Testis (tissue), 3 donors: ENCODE results near the gene NUP50. TPM values are rescaled to one million over a fixed set of nuclear protein-coding genes. Genes with fewer than 3 reads are reported as not detected.

Experiments
- DNase-seq: peaks from one replicate; pipeline ENCODE4 v3.0.0-alpha.2; 2019
- H3K27ac ChIP-seq, 2 donors: fragments of 200-600 bp; sonication (generic); one replicate each; pipeline ENCODE4 v1.5.1; 2019
- H3K27me3 ChIP-seq: fragments of 200-600 bp; sonication (generic); one replicate; pipeline ENCODE4 v1.5.1; 2019
- H3K36me3 ChIP-seq: fragments of 200-600 bp; sonication (generic); one replicate; pipeline ENCODE4 v1.5.1; 2017; ENCODE audit warnings: low read depth; ENCODE audit errors: missing control alignments
- H3K4me1 ChIP-seq: fragments of 200-600 bp; sonication (generic); one replicate; pipeline ENCODE4 v1.5.1; 2019
- H3K4me3 ChIP-seq, 2 donors: fragments of 200-600 bp; sonication (generic); one replicate each; pipeline ENCODE4 v1.5.1; 2017 to 2019
- H3K9me3 ChIP-seq: fragments of 200-600 bp; sonication (generic); one replicate; pipeline ENCODE4 v1.5.1; 2017
- CTCF ChIP-seq, 3 experiments: fragments of 450-650 bp in 2 of 3; fragments of 200-600 bp in 1 of 3; sonication (generic) in 1 of 3; IDR thresholded peaks; one replicate each; pipeline ENCODE4 v1.5.1; 2016 to 2019; ENCODE audit warnings: antibody characterized with exemption in 3 of 3, mild to moderate bottlenecking in 2 of 3, moderate library complexity in 1 of 3
- POLR2A ChIP-seq: fragments of 450-650 bp; IDR thresholded peaks from one replicate; pipeline ENCODE4 v1.6.1; 2017; ENCODE audit warnings: antibody characterized with exemption, mild to moderate bottlenecking, moderate library complexity
- WGBS, 2 donors: methylation state at CpG; one replicate each; pipeline ENCODE4 v1.1.5; 2018; 5-methylcytosine and 5-hydroxymethylcytosine counted together
- intact Hi-C: fragments of 100-400 bp; cut with DNase I; formaldehyde crosslinking; loops from one replicate; pipeline ENCODE4 v1.15.1; 2023; ENCODE audit warnings: low total_unique reads
- polyA plus RNA-seq: library from polyadenylated mRNA; stranded (reverse); fragments of 350-450 nt; fragmentation: Illumina TruSeq; extraction: RNeasy Lipid Tissue Mini Kit (QIAGEN cat#74804); gene quantifications from one replicate; pipeline ENCODE4 v1.2.3, GENCODE V29; 2014; ENCODE audit warnings: low read depth, low replicate concordance; ENCODE audit not compliant: insufficient read depth
- total RNA-seq, 2 donors: library from RNA; depleted of rRNA; stranded (reverse); fragments of >200 nt; gene quantifications; one replicate each; pipeline ENCODE4 v1.2.3, GENCODE V29; 2016

The NUP50 gene
- total and polyA plus RNA-seq, 3 donors from 2014 or later: 66.2 to 120 (median 119) TPM

DNA sequence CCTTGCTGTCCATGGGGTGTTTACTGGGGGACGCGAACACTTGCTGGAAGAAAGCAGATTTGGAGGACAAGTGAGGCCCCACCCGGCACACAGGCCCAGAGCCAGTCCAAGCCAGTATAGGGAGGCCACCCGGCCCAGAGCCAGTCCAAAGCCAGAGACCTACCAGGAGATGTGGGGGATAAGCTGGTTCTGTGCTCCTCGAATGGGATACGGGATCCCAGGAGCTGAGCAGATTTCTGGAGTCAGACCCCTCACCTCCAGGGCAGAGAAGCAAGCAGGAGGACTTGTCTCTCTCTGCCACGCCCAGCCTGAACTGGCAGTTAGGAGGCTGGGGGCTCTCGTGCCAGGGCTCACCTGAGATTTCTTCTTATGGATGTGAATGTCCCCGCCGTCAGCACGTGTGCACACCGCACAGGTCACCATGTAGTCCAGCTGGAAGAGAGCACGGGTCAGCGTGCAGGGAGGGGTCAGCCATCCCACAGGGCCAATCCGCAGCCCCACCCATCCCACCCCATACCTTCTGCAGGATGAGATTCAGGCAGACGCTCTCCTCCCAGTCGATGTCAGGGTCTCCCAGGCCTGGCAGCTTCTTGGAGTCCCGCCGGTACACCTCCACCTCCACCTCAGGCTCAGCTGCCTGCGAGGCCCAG is 41.7 kb downstream of the NUP50 start:
- Histone ChIP-seq H3K36me3 (no peaks in the 10 kb centered on the region), H3K27me3 (no peaks in the 10 kb centered on the region), H3K4me3 (no peak overlapping the region), H3K27ac (peak overlapping the region in 1 of 2 donors; percentile 24), H3K9me3 (no peaks in the 10 kb centered on the region), H3K4me1 (peaks cover 18% of the 10 kb centered on the region)
- TF ChIP-seq CTCF (IDR thresholded peaks at IDR 0.05): no peak
- no peak for DNase-seq
- 86 to 92% methylated on average over 19 to 20 of the region's 20 CpGs for WGBS, 2 donors
- intact Hi-C loops: no loop called here

- DNase-seq: no peak
- no peak overlapping the region for H3K4me3 ChIP-seq
- 95 to 98% methylated on average over 6 of the region's 6 CpGs for WGBS, 2 donors
- no peak for TF ChIP-seq CTCF (IDR thresholded peaks at IDR 0.05)
- no peak for TF ChIP-seq POLR2A
- no peaks in the 10 kb centered on the region for H3K36me3 ChIP-seq
- no peaks in the 10 kb centered on the region for H3K27me3 ChIP-seq
- no peaks in the 10 kb centered on the region for H3K9me3 ChIP-seq
- no peak overlapping the region for H3K27ac ChIP-seq
- intact Hi-C loops: no loop called here
- peaks cover 18% of the 10 kb centered on the region for H3K4me1 ChIP-seq
These were observed 42.5 kb downstream of the NUP50 start for GRCh38 chr22:45206233-45206632.

- Histone ChIP-seq H3K27ac (no peak overlapping the region), H3K4me3 (no peak overlapping the region), H3K27me3 (no peaks in the 10 kb centered on the region), H3K9me3 (no peaks in the 10 kb centered on the region), H3K36me3 (no peaks in the 10 kb centered on the region), H3K4me1 (peaks cover 20% of the 10 kb centered on the region)
- WGBS, 2 donors: 90 to 95% methylated on average over 13 of the region's 13 CpGs
- no peak for DNase-seq
- intact Hi-C loops: no loop called here
- TF ChIP-seq CTCF (IDR thresholded peaks at IDR 0.05): no peak
- no peak for TF ChIP-seq POLR2A
These were observed 43.8 kb downstream of the NUP50 start for GRCh38 chr22:45207533-45207932.

GRCh38 chr22:45207981-45208664 is 44.4 kb downstream of the NUP50 start:
- Histone ChIP-seq H3K27me3 (no peaks in the 10 kb centered on the region), H3K9me3 (no peaks in the 10 kb centered on the region), H3K27ac (no peak overlapping the region), H3K36me3 (no peaks in the 10 kb centered on the region), H3K4me1 (peaks cover 25% of the 10 kb centered on the region), H3K4me3 (no peak overlapping the region)
- intact Hi-C loops: no loop called here
- 76 to 88% methylated on average over 19 to 24 of the region's 24 CpGs for WGBS, 2 donors
- TF ChIP-seq CTCF (IDR thresholded peaks at IDR 0.05) (no peak), POLR2A (no peak)
- no peak for DNase-seq

GRCh38 chr22:45208696-45208992 is 44.9 kb downstream of the NUP50 start:
- no peak for TF ChIP-seq CTCF (IDR thresholded peaks at IDR 0.05)
- TF ChIP-seq POLR2A: no peak
- Histone ChIP-seq H3K36me3 (no peaks in the 10 kb centered on the region), H3K4me1 (peaks cover 27% of the 10 kb centered on the region), H3K9me3 (no peaks in the 10 kb centered on the region), H3K27ac (no peak overlapping the region), H3K27me3 (no peaks in the 10 kb centered on the region), H3K4me3 (no peak overlapping the region)
- WGBS, 2 donors: 53 to 59% methylated on average over 9 to 10 of the region's 10 CpGs
- no peak for DNase-seq
- intact Hi-C loops: no loop called here
